Stimulated activated CD4-positive, alpha-beta T cell treated with anti-CD3 and anti-CD28 coated beads, Interleukin-1b, Interleukin-23, amount 100 ng/mL, for 4 hours (primary cell): ENCODE results near the gene GDPD5.

ENCODE experiments used
- DNase-seq, 2 donors: peaks; one replicate each; pipeline ENCODE4 v3.0.0-alpha.2; 2020; ENCODE audit warnings: low read depth in 2 of 2

The GDPD5 gene

DNA sequence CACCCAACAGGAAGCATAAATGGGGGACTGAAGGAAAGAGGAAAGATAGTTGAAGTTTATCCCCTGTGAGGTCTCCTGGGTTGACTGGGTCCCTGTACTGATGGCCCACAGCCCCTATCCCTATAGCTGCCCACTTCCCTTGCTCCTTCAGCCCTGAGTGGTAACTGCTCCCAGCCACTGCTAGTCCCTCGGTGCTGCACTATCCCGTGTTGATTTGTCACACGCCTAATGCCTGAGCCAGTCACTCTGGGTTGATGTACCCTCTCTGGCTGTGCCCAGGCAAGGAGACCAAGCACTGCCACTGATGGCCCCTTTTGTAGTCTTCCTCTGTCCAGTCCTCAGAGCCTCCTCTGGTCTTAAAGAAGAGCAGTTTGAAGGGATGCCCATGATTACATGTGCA, 9.6 kb downstream of the GDPD5 start:
- no peak for DNase-seq

DNA sequence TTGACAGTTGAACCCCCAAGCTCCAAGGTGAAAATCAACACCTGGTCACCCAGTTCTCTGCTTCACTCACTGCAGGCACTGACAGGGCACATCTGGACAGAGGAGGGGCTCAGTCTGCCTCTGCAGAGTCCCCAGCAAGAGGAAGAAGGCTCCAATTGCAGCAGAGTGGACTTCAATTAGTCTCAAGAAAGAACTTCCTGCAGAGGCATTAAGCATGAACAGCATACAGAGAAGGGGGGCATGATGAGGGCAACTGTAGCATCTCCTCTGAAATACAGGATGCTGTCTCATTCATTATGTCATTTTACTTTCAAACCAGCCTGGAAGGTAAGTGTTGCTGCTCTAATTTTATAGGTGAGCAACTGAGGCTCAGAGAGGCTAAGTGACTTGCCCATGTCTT, 11.1 kb downstream of the GDPD5 start:
- no peak for DNase-seq

DNA sequence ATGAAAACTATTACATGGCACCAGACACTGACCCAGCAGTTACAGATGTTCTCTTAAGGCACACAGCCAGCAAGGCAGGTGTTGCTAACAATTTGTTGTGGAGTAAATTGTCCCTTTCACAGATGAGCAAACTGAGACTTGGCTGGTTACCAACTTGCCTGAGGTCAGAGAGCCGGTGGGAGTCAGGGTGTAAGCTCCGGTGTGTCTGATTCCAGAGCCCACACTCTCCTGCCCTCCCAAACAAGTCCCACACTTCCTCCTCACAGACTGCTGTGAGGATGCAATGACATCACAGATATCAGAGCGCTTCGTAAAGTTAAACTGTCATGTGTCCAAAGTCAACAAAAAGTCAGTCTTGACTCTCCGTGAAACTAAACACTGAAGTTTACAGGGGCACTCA, 12.5 kb downstream of the GDPD5 start:
- no peak for DNase-seq

DNA sequence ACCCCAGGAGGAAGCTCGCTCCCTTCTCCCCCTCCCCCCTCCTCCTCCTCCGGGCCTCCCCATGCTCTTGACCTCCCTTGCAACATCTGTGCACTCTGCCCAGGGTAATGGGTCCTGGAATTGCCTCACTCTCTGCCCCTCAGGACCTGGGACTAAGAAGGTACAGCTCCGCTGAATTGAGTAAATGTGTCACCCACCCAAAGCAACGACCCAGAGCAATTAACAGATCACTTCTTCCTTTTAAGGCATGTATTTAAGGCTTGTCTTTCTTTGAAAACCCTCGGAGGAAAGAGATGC, 15.1 kb downstream of the GDPD5 start:
- no peak for DNase-seq

DNA sequence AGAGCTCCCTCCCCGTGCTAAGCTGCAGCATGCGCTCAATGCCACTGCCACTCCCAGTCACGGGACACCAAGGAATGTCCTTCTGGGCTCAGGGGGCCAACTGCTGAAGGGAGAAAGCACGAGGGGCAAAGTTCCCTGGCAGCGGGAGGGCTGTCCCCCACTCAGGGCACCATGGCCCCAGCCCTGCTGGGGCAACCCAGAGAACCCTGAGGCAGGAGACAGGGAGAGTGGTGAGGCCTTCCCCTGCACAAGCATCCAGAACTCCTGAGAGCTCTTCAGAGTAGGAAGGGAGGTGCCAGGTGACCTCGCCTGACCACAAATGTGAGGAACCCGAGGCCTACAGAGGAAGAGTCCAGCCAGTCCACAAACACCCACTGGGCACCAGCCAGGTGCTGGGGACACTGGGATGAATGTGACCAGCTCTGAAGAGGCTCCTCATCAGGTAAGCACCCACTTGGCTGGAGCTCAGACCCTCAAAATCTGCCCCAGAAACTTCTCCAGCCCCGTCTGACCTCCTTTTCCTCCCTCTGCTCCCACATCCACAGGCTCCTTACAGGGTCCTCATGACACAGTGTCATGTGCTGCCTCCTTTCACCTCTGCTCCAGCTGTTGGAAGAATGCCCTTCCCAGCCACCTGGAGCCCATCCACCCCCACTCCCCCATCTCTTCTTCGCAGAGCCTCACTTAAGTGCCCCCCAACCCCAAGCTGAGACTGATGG, 15.6 kb downstream of the GDPD5 start:
- no peak for DNase-seq

DNA sequence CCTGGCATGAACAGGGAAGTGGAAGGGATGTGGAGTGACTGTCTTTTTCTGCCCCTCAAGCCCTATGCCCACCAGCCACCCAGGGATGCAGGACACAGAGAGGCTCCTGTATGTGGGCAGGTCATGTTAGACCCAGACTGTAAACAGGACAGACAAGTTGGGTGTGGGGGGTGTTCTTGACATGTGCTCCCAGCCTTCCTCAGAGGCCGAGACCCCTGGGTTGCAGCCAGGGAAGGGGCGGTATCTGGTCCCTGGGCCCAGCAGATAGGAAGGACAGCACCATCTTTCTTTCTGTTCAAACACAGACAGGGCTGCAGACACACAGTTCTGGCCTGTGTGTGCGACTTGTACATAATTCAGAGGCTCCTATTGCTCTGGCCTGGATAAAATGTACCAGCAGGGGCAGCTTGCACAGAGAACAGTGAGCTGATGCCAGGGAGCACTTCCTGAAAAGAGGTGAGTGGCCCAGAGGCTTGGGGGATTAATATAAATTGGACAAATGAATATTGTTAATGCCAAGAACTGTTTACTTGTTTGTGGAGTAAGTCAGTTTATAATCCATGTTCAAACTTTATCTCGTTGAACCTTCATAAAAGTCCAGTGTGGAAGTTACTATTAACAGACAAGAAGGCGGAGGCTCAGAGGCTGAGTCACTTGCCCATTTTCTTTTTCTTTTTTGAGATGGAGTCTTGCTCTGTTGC, 16.6 kb downstream of the GDPD5 start:
- DNase-seq: no peak

DNA sequence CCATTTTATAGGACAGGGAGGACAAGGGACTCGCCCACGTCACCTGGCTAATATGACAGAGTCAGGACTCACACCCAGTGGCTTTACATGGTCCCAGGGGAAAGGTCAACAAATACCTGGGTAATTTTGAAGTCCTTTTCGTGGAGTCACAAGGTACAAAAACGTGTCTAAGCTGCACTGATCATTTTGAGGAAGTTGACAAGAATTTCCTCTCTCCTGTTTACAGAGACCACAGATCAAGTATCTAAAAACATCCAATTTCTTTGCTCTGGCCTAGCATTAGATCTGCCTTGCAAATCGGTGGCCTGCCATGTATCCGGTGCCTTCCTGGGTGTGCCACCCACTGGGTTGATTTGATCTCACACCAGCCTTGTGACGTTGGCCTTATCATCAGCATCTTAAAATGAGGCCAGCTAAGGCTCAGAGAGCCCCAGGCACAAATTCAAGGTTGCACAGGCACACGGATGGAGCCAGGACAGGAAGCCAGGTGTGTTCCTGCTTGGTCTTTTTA, 17.6 kb downstream of the GDPD5 start:
- DNase-seq: no peak

DNA sequence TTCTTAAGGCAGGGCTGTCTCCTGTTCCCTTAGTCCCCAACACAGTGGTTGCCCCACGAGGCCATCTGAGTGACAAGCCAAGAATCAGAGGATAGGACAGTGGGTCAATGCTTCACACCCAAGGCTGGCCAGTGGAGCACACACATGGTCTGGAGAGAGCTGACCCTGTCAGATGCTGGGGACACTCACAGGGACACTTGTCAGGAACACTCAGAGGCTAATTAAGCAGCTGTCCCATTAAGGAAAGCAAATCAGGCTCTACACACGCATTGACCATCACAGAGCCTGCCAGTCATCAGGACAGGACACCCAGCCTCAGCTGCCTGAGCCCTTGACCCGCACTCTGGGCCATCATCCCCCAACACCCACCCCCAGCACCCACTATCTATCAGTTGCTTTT, 18.2 kb downstream of the GDPD5 start:
- no peak for DNase-seq

DNA sequence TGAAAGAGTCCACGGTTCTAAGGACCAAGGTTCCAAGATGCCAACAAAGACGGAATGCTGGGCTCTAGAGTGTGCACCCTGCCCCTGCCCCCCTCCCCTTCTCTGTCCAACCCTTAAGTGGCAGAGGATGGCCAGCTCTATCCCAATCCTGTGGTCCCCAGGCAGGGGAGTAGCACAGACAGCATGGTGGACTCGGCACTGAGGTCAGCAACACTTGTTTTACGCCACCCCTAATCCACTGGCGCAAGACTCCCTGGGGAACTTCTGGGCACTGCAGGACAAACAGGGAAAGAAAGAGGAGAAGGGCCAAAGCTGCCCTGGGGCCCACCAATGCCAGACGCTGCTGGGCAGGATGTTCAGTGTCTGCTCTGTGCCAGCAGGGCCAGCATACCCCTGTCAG, 18.9 kb downstream of the GDPD5 start:
- no peak for DNase-seq

DNA sequence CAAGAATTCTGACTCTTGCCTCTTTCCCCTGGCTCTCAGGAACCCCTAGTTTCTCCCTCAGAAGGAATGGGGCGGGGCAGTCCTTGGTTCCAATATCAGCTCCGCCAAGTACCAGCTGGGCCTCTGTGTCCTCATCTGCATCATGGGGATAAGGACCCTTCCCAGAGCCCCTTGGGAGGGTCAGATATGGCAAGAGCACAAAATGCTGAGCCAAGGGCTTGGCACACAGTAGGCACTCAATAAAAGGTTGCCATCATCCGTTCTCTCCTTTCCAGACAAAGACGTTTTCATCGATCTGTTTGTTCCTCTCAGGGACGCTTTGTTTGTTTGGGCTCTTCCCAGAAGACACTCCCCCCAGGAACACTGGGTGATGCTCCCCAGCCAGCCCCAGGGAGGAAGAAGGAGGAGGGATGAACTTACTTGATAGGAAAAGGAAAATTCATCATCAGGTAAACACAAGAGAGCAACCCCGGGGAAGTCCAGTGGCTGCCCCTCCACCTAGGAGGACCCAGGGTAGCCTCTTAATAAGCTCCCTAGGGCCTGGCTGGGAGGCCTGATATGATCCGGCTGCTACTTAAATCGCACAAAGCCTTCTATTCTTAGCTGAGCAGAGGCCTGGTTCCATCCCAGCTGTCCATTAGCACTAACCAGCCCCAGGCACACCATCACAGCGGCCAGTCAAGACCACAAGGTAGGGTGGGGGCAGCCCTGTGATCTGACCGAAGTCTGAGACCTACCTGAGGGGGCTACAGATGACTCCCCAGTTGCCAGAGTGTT, 19.6 kb downstream of the GDPD5 start:
- no peak for DNase-seq

DNA sequence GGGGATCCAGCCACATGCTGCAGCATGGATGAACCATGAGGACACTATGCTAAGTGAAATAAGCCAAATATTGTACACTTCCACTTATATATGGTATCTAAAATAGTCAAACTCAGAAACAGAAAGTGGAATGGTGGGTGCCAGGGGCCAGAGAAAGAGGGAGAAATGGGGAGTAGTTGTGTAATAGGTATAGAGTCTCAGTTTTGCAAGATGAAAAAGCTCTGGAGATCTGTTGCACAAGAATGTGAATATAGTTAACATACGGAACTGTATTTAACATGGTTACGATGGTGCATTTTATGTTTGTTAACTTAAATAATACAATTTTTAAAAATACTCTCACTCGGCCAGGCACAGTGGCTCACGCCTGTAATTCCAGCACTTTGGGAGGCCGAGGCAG, 21.2 kb downstream of the GDPD5 start:
- DNase-seq: no peak

DNA sequence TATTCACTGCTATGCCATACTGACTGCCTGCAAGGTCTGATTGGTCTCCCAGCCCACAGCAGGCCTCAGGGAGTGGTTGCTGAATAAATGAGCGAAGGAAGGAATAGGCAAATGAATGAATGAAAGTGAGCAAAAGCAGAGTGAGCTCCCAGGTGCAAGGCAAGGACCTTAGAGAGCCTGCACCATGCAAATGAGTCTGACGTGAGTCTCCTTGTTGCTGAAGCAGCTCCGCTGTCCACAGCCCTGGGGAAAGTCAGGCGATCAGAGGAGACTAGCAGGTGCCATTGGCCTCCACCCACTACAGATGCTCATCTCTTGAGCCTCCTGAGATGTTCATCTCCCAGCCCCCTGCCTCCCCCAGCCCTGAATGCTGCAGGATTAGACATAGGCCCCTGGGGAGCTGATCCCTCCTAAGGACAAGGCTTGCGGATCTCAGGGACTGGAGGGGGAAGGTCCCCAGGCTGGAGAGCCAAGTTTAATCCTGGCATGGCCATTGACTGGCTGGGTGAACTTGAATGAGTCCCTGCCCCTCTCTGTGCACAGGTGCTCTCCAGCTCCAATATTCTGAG, 22.1 kb downstream of the GDPD5 start:
- DNase-seq: no peak

DNA sequence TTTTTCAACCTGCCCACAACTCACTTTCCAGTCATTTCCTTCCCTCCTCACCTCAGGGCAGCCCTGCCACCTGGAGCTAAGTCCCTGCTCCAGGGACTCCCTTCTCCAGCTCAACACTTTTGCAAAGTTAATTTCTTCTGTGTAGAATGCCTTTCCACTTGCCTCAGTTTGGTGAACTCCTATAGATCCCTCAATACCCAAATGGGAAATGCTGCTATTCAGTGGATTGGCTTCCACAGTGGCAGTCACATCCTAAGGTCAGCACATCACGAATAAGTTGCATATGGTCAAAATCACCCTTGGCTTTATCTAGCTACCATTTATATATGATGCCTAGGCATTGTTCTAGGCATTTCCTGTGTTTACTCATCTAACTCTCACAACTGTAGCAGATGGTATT, 23.6 kb downstream of the GDPD5 start:
- no peak for DNase-seq

DNA sequence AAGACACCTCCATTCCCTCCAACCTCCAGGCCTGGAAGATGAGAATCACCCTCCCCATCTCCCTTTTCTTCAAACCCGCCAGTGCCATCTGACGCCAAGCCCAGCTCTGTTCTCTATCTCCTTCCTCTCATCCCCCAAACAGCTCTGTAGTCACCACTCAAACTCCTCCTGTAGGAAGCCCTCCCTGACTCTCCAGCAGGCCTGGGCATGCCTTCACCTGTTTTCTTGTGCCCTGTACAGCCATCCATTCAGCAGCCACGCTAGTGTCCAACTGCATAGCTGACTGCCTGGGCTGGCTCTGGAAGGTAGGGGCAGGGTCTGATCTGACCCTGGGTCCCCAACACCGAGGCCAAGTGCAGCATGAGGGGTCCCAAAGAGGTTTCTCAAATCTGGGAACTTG, 25.0 kb downstream of the GDPD5 start:
- DNase-seq: no peak

DNA sequence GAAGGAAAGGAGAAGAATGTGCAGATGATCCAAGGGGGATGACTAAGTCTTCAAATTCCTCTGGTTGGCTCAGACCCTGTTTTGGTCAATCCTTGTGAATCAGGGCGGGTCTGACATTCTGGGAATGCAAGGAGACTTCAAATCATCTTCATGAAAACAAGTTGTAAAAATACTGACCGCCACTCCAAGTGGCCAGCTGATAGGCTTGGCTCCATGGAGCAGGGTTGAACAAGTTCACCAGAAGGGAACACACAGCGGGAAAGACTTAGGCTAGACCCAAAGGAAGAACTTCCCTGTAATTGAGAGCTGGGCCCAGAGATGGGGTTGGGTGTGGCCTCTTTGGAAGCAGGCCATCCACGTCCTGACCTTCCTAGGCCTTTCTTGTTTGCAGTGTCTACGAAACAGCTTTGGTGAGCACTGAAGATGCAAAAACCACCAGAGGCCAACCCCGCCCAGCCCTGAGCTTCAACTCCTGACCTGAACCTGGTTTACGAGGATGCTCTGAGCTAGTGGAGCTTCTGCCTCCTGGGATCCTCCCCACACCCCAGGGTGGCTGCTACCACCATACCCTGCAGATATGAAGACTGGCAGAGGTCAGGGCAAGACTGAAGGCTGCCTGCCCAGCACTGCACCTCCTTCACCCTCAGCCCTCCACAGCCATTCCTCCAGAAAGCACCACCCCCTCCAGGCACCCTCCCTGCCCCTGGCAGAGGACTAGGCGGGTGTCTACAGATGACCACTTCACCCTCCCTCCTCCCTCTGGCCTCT, 26.1 kb downstream of the GDPD5 start:
- no peak for DNase-seq

DNA sequence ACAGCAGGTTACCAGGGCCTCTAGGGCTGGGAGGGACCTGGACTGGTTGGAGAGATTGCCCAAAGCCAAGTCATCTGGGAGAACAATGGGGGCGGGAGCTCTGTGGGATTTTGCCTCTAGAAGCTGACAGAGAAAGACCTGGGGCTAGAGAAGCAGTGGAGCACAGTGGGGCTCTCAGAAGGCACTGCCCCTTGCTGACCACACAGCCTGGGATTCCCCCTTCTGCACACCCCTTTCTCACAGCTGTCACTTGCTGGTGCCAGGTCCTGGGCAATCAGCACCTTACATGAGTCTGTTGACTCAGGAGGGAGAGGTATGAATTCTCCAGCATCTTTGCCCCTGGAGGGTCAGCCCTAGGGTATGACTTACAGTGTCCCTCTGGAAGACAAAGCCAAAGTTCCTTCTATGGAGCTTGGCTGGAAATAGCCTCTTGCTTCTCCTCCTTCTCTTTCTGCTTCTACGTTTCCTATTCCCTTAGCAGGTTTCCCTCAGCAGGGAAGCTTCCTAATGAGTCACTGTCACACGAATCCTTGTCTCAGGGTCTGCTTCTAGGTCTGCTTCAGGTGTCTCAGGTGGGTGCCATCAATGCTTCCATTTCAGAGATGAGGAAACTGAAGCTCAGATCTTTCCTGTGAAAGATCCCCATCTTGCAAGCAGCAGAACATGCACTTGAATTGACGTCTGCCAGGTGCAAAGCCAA, 27.0 kb downstream of the GDPD5 start:
- no peak for DNase-seq

DNA sequence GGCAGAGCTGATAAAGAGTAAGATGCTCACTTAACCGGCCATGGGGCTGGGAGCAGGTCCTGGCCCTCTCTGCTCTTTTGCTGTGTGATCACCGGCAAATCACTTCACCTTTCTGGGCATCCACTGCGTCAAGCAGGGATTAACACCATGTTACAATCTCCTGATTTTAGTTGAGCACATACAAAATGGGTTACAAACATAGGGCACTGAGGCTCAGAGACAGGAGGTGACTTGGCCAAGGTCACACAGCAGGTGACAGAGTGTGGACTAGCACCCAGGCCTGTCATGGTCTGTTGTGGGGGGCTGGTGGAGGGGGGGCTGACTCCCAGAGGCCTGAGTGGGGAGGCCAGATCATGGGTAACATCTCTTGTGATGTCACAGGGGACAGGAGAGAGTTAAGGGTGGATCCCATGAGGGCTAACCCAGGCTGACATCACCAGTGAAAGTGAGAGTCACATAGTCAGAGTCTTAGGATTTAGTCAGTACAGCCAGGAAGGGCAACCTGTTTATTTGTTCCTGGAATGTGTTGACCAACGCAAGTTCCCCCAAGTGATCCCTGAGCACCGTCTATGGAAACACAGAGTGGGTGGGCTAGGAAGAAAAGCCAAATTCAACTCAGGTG, 27.8 kb downstream of the GDPD5 start:
- DNase-seq: no peak

DNA sequence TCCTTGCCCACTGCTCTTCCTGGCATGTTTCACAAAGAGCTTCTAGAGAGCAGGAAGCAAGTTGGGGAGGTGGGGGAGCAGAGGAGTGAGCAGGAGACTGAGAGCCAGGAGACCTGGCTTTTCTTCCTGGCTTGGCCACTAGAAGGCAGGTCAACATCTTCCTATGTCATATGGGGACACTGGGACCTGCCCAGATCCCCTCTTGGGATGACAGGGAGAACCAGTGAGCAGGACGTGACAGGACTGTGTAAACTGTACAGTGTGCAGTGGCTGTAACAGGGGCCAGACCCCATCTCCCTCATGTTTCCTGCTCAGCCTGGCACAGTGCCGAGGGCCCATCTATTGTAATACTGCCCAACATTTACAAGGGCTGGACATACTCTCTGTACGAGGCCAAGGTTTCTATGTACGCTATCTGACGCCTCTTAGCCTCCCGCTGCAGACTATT, 29.4 kb downstream of the GDPD5 start:
- DNase-seq: no peak

DNA sequence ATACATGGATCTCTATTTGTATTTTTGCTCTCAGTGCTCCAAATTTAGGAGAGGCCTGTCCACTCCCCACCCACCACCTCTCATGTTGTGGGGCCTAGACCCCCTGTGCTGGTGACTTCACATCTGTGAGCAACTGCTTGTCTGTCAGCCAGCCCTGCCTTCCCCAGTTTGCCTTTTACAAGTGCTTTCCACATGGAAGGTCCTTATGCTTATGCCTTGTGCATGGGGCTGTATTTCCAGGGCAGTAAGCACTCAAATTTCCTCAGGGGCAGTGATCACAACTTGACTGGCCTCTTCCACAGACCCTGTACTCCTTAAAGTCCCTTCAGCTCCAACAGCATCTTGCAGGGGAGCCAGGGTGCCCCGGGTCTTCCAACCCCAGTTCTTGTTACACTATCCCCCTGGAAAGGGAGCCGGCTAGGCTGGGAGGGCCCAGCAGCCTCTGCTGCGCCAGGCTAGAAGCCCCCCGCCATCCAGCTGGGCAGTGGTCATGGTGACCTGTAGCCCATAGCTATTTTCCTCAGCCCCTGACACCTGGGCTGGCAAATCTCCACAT, 29.9 kb downstream of the GDPD5 start:
- DNase-seq: no peak

DNA sequence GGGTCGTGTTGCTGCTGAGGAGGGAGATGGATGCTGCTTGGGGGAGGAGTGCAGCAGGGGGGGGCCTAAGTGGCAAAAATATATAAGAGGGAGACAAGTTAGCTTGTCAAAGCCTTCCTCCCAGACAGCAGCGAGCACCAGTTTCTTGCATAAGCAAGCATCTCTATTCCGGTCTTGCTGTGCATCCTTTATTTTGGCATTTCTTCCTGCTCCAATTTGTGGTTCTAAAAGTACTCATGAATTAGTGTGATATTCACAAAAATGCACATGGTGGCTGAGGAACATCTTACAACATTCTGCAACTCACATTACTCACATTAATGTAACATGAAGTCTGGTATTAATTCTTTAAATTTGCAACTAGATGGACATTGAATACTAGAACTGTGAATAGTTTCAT, 32.1 kb downstream of the GDPD5 start:
- no peak for DNase-seq
